CD1c-positive myeloid dendritic cell (primary cell): ENCODE data around the gene OTUD6A.
"Not testable (repeated sequence)": the region's sequence is repeated elsewhere in the genome, so short reads cannot be mapped to it uniquely, and the experiment has no call there.

Source experiments
- DNase-seq: peaks from one replicate; pipeline ENCODE4 v3.0.0-alpha.2; 2016; ENCODE audit errors: extremely low spot score

OTUD6A gene

DNA sequence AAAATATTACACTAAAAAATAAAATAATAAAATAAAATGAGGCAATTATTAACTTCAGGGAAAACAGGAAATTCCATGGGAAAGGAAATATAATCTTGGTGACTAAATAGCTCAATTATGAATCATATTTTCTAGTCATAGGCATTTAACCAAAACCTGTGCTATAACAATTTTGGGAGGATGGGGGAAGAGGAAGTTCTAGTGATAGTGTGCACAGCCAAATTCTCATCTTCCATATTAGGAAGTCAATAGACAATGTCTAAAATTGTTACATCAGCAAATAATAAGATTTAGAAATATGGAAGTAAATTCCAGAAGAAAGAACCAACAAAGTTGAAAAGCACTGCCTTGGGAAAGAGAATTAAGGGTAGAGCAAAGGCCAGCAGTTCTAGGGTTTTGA, 15.3 kb upstream of the OTUD6A start:
- DNase-seq, result no peak

- DNase-seq, result no peak
Observed at GRCh38 chrX:70049406-70049805, 12.9 kb upstream of the OTUD6A start.

- no peak for DNase-seq
Observed at GRCh38 chrX:70049925-70050324, 12.3 kb upstream of the OTUD6A start, which contains the start of gene AWAT2. TSS of gene AWAT2 (minus strand) at chrX:70049938. CDS start at chrX:70049932, 6 bp downstream.

GRCh38 chrX:70052895-70053615, 9.2 kb upstream of the OTUD6A start:
- no peak for DNase-seq

DNA sequence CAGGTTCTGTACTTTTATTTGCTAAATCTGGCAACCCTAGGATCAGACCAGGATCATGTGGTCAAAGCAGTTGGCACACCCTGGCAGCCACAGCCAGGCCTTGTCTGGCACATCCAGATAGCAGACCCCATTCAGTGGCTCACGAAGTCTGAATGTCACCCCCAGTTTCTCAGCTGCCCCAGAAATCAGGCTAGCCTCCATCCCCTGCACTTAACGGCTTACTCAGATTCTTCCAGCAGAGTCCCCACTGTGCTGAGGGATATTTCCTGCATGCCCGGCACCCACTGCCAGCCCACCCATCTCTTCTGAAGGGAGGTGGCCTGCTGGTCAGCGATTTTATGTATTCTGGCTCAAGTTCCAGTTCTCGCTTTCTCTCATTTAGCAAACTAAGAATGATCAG, 7.9 kb upstream of the OTUD6A start:
- no peak for DNase-seq

- DNase-seq, result no peak
Observed at GRCh38 chrX:70062961-70063550, 799 bp downstream of the OTUD6A start.

DNA sequence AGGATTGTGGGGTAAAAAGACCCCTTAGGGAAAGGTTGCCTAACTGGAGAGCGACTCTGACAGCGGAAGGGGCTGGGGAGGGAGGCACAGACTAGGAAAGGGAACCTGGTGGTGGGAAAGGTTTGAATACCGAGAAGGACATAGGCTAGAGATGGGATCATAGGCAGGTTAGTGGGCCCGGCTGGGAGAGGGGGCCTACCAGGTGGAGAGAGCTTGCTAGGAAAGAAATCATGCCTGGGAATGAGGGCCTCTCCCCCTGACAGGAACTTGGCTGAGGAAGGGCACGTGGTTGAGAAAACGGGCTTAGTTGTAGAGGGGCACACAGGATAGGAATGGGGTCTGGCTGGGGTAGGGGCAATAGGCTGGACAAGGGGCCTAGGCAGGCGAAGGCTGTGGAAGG, 4.4 kb downstream of the OTUD6A start:
- DNase-seq, result no peak

- DNase-seq, result no peak
Observed at GRCh38 chrX:70079297-70079696, 17.0 kb downstream of the OTUD6A start.

DNA sequence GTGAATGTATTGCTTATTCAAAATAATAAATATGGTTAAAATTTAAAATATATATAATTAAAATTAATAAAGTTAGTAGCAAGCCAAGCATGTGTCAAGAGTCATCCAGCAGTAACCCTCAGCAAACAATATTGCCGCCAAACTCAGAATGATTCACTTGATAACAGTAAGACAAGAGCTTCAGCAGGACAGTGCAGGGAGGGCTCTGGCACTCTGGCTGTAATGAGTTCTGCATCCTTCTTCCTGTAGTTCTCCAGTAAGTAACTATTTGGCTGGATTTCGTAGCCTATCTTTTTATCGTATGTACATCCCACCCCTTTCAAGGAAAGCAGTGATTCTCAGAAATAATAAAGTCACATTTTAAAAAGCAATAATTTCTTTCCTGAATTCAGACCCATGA, 17.6 kb downstream of the OTUD6A start:
- DNase-seq, result no peak

DNA sequence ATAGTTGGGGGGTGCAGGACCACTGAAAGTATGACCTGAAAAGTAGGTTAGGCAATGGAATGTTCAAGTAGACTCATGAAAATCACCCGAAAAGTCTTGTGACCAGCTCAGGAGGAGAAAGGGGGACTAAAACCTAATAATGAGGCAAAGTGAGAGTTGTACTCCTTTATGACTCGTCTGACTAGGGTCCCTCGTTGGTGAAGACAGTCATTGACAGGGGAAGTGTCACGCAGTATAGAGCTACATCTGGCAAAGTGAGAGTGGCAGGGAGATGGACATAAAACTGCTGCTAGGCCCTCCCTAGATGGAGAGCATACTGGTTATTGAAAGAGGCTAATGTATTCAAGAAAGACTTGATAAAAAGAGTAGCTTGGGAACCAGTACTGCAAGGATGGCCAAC, 20.5 kb downstream of the OTUD6A start:
- no peak for DNase-seq

DNA sequence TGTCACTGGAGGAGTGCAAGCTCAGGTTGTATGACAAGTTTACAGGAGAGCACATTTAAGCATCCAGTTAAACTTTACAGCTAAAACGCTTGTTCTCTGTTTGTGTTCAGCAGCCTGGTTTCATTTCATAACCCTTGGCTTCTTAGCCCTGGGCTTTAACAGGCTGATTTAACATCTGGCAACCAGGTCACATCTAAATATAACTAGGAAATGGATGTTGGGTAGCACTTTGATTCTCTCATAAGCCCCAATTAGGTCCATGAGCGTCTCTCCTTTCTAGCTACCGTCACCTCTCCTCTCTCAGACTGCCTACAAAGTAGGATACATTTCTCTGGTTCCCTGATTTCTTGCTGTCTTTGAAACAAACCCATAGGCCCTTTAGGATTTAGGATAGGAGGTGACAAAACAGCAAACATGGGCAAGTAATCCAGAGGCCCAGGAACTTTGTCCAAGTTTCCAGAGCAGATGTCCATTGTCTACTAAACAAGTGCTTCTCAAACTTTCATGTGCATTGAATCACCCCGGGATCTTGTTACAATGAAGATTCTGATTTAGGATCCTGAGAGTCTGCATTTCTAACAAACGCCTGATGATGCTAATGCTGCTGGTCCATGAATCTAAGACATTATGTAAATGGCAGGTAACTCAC, 22.5 kb downstream of the OTUD6A start:
- DNase-seq, result no peak

GRCh38 chrX:70087857-70088630, 25.8 kb downstream of the OTUD6A start:
- DNase-seq, result no peak

DNA sequence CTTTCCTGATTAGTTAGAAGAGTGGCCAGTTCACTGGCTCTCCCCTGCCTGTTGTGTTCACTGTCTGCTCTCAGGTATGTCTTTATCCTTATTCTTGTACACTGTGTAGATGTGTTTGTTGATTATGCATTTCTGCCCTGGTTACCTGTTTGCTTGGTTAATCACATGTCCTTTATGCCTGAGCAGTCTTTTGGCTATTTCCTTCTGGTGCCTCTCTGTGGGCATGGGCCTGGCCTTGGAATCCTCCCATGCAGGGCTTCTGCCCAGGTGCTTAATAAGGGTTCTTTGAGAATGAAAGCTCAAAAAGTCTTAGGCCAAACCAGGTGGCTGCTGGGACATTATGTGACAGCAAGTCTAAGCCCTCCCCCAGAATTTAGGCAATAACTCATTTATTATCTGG, 26.5 kb downstream of the OTUD6A start:
- no peak for DNase-seq

- DNase-seq, result no peak
Observed at GRCh38 chrX:70089604-70090297, 27.5 kb downstream of the OTUD6A start.

- no peak for DNase-seq
Observed at GRCh38 chrX:70092247-70092646, 30.0 kb downstream of the OTUD6A start.

DNA sequence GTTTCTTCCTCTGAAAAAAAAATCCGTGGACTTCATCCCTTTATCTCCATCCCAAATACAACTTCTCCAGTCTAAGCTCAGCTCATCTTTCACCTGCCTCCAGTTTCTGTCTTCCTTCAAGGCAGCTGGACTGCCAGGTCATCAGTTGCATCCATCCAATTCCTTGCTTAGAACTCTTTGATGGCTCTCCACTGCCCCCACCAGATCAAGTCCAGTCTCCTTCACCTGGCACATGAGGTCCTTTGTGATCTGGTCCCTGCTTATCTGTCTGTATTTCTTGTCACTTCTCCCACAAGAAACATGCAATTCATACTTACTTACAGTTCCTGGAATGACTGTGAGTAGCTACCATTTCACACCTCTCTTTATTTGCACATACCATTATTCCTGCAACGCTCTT, 33.8 kb downstream of the OTUD6A start:
- no peak for DNase-seq

DNA sequence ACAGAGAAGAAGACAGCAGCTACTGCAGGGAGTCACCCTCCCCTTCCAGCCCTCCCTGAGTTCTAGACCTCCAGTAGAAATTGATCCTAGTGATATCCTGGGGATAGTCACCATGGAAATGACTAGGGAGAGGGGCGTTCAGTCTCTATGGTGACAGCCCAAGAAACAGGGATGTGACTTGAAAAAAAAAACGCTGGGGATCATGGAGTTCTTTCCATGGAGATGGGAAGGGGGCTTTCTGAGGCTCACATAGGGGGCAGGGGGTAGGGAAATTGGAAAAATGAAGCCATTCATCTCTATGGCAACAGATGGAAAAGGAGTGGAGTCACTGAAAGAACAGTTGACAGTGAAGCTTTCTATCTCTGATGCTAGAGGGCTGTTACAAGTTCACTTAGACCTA, 43.0 kb downstream of the OTUD6A start:
- no peak for DNase-seq

DNA sequence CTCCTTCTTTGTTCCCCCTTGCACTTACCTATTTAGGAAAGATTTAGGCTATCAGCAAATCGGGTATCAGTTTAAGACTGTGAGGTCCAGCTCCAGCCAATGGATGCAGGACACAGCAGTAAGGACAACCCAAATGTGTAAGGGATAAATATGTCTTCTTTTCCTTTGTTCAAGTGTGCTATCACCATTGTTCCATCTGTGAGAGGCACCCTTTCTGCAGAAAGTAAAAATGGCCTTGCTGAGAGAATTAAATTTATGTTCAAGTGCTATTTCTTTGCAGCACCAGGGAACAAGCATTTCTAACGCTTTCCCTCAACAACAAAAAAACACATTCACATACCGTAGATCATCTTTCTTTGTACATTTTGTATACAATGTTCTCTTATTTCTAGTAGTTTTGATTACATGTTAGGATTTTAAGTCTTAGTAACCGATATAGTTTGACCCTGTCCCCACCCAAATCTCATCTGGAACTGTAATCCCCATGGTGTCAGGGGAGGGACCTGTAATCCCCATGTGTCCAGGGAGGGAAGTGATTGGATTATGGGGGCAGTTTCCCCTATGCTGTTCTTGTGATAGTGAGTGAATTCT, 49.3 kb downstream of the OTUD6A start:
- not testable (repeated sequence) for DNase-seq
